Stimulated activated naive CD4-positive, alpha-beta T cell treated with Interleukin-2 at 50 U/mL for 16 hours (primary cell): ENCODE data around the gene FGF19.

Source experiments
- DNase-seq: peaks from one replicate; lab custom pipeline; 2025; lab: John Stamatoyannopoulos, UW

FGF19 gene

GRCh38 chr11:69655479-69656428 lies 48.1 kb downstream of the FGF19 start:
- DNase-seq = no peak

GRCh38 chr11:69654660-69655478 lies 49.0 kb downstream of the FGF19 start:
- DNase-seq = no peak

GRCh38 chr11:69654001-69654659 lies 49.7 kb downstream of the FGF19 start:
- no peak for DNase-seq

GRCh38 chr11:69653406-69653960 lies 50.3 kb downstream of the FGF19 start:
- DNase-seq = no peak

GRCh38 chr11:69652999-69653398 lies 50.8 kb downstream of the FGF19 start:
- no peak for DNase-seq

GRCh38 chr11:69651834-69652620 lies 51.8 kb downstream of the FGF19 start:
- no peak for DNase-seq

GRCh38 chr11:69650832-69651344 lies 52.9 kb downstream of the FGF19 start:
- no peak for DNase-seq

GRCh38 chr11:69650081-69650831 lies 53.6 kb downstream of the FGF19 start:
- no peak for DNase-seq

GRCh38 chr11:69649576-69649900 lies 54.3 kb downstream of the FGF19 start:
- no peak for DNase-seq

- DNase-seq = no peak
Measured at GRCh38 chr11:69648679-69649575, 54.9 kb downstream of the FGF19 start.
